Mucosa of descending colon (tissue), 3 donors: ENCODE measurements around the gene SKOR1. TPM values are rescaled to one million over a fixed set of nuclear protein-coding genes. Genes with fewer than 3 reads are reported as not detected.
A peak's percentile ranks its signal among the peaks of the same experiment; 100 is the strongest.

ENCODE experiments used
- ATAC-seq: fragments of 200-7000 bp; cut with Tn5 transposase; one replicate; pipeline ENCODE4 v1.9.1; 2020; ENCODE audit warnings: mild to moderate bottlenecking, moderate library complexity
- DNase-seq, 3 donors: peaks; one replicate each; pipeline ENCODE4 v3.0.0-alpha.2; 2020
- H3K36me3 ChIP-seq: fragments of 200-600 bp; one replicate; pipeline ENCODE4 v1.8.0; 2021; ENCODE audit warnings: low read depth, mild to moderate bottlenecking
- H3K4me1 ChIP-seq: fragments of 200-600 bp; one replicate; pipeline ENCODE4 v1.8.0; 2021; ENCODE audit warnings: low read depth, mild to moderate bottlenecking
- H3K4me3 ChIP-seq: fragments of 200-600 bp; one replicate; pipeline ENCODE4 v1.8.0; 2021; ENCODE audit warnings: mild to moderate bottlenecking
- H3K9me3 ChIP-seq: fragments of 200-600 bp; one replicate; pipeline ENCODE4 v1.8.0; 2021; ENCODE audit warnings: mild to moderate bottlenecking
- intact Hi-C, 2 donors: fragments of 100-400 bp; cut with DNase I in 1 of 2; cut with micrococcal nuclease in 1 of 2; formaldehyde crosslinking; loops; one replicate each; pipeline versions ENCODE4 v1.11.0 to v1.11.1; 2022; cut with DNase I, micrococcal nuclease
- total RNA-seq, 3 donors: library from RNA; stranded (reverse); fragmentation: NEBNext Ultra II Directional in 2 of 3; extraction: Animal tissue kit (Norgen Biotek cat#: 25700) in 2 of 3; gene quantifications; one replicate each; pipeline versions ENCODE4 v1.2.1 to v1.2.4, GENCODE V29; 2021 to 2023
- TF ChIP-seq, protein P1 (sequence below): fragments of 200-600 bp; IDR thresholded peaks from one replicate; pipeline ENCODE4 v1.8.0; 2022; ENCODE audit warnings: antibody characterized with exemption, mild to moderate bottlenecking
- donor health status: DM: no; HTN: no; CAD: no; lungs with moderate emphysema.
- donor health status: DM: no; HTN: no; CAD: no.
- donor health status: DM: no; HTN: yes; CAD: no.

The SKOR1 gene
- total RNA-seq, 3 donors from 2014 or later, result 0.34 to 0.63 (median 0.58) TPM

DNA sequence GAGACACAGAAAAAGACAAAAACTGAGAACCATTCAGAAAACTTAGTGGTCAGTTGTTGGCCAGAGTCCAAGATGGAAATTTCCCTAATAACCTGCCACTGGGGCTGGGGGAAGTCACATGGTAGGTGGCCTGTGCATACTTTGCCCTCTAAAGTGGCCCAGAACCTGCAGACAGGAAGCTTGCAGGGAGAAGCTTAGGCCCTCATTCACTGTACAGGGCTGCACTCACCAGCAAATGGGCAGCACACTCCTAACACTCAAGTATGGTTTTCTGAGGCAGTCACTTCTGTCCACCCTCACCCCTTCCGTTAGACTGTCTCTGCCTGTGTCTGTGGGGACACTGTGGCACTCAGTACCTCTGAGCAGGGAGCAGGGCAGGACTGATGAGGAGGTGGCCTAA is 29.0 kb downstream of the SKOR1 start:
- intact Hi-C loops, result no loop called here
- no peaks in the 10 kb centered on the region for H3K4me1 ChIP-seq
- TF ChIP-seq, protein P1, sequence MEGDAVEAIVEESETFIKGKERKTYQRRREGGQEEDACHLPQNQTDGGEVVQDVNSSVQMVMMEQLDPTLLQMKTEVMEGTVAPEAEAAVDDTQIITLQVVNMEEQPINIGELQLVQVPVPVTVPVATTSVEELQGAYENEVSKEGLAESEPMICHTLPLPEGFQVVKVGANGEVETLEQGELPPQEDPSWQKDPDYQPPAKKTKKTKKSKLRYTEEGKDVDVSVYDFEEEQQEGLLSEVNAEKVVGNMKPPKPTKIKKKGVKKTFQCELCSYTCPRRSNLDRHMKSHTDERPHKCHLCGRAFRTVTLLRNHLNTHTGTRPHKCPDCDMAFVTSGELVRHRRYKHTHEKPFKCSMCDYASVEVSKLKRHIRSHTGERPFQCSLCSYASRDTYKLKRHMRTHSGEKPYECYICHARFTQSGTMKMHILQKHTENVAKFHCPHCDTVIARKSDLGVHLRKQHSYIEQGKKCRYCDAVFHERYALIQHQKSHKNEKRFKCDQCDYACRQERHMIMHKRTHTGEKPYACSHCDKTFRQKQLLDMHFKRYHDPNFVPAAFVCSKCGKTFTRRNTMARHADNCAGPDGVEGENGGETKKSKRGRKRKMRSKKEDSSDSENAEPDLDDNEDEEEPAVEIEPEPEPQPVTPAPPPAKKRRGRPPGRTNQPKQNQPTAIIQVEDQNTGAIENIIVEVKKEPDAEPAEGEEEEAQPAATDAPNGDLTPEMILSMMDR, result no peak
- no peaks in the 10 kb centered on the region for H3K9me3 ChIP-seq
- DNase-seq (no peak), ATAC-seq (no peak)
- H3K36me3 ChIP-seq, result no peaks in the 10 kb centered on the region
- no peak overlapping the region for H3K4me3 ChIP-seq

DNA sequence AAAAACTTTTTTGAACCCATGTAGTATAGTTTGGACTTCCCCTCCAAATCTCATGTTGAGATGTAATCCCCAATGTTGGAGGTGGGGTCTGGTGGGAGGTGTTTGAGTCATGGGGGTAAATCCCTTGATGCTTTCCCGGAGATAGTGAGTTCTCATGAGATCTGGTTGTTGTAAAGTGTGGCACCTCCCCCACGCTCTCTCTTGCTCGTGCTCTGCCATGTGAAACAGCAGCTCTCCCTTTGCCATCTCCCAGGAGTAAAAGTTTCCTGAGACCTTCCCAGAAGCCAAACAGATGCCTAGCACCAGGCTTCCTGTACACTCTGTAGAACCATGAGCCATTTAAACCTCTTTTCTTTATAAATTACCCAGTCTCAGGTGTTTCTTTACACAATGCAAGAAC is 30.5 kb downstream of the SKOR1 start:
- DNase-seq (no peak), ATAC-seq (no peak)
- Histone ChIP-seq H3K9me3 (no peaks in the 10 kb centered on the region), H3K4me3 (no peak overlapping the region), H3K4me1 (no peaks in the 10 kb centered on the region), H3K36me3 (no peaks in the 10 kb centered on the region)
- intact Hi-C loops, result no loop called here
- TF ChIP-seq, protein P1, result no peak

- ATAC-seq (peak; percentile 24), DNase-seq (no peak)
- H3K9me3 ChIP-seq, result no peaks in the 10 kb centered on the region
- TF ChIP-seq, protein P1, result no peak
- no peak overlapping the region for H3K4me3 ChIP-seq
- no peaks in the 10 kb centered on the region for H3K36me3 ChIP-seq
- H3K4me1 ChIP-seq, result no peaks in the 10 kb centered on the region
- intact Hi-C loops, result no loop called here
These were observed 31.9 kb downstream of the SKOR1 start for GRCh38 chr15:67857220-67857619.

DNA sequence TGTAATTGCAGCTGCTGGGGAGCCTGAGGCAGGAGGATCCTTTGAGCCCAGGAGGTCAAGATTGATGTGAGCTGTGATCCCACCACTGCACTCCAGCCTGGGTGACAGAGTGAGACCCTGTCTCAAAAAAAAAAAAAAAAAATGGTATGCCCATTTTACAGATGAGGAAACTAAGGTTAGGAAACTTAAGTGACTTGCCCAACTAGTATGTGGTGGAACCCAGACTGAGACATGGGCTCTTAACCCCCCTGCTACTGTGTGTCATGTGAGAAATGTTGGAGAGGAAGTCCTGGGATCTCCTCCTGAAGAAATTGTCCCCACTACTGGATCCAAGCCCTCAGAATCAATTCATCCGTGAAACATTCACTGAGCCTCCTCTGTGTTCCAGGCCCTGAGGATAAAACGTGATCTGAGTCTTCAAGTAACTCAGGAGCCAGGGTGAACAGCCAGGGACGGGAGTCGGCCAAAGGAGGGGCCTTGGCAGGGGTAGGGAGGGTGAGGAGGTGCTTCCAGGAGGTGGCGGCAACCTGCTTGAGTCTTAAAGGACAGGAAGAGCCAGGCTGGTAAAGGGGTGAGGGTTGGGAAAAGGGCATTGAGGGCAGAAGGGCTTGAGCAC is 34.1 kb downstream of the SKOR1 start:
- ATAC-seq (no peak), DNase-seq (no peak)
- Histone ChIP-seq H3K36me3 (no peaks in the 10 kb centered on the region), H3K4me1 (no peaks in the 10 kb centered on the region), H3K4me3 (no peak overlapping the region), H3K9me3 (no peaks in the 10 kb centered on the region)
- TF ChIP-seq, protein P1, result no peak
- intact Hi-C loops, result no loop called here

- ATAC-seq (no peak), DNase-seq (no peak)
- Histone ChIP-seq H3K4me1 (no peaks in the 10 kb centered on the region), H3K36me3 (no peaks in the 10 kb centered on the region), H3K9me3 (no peaks in the 10 kb centered on the region), H3K4me3 (no peak overlapping the region)
- intact Hi-C loops, result loop anchor here (5.0 to 10.0 kb wide), 4 partner anchors 193 to 355 kb away; partner anchors contain the start of gene PIAS1 (in 1 of the 2)
- TF ChIP-seq, protein P1, result no peak
These were observed 36.7 kb downstream of the SKOR1 start for GRCh38 chr15:67861983-67862382.
